GM10248 (cell line): ENCODE measurements around the gene MACROD1.

ENCODE experiments used
- CTCF ChIA-PET: fragments of 300-600 bp; sonication (Branson Sonifier 250); formaldehyde crosslinking; extraction: SDS; loops from one replicate; lab custom pipeline; 2021; ENCODE audit warnings: antibody characterized with exemption; lab: Yijun Ruan, JAX
- POLR2A ChIA-PET: fragments of 350-650 bp; sonication (Branson Sonifier 250); formaldehyde crosslinking; extraction: SDS; loops from one replicate; lab custom pipeline; 2020; ENCODE audit warnings: antibody characterized with exemption; lab: Yijun Ruan, JAX
- DNase-seq: peaks from one replicate; pipeline ENCODE4 v3.0.0; 2012; ENCODE audit errors: extremely low spot score
- CTCF ChIP-seq: IDR thresholded peaks from 2 replicates; pipeline ENCODE4 v1.5.1; 2012; ENCODE audit warnings: mild to moderate bottlenecking, low read depth; ENCODE audit errors: extremely low read depth, missing control alignments, control extremely low read depth

The MACROD1 gene

GRCh38 chr11:64031001-64031400, 134.9 kb downstream of the MACROD1 start:
- CTCF ChIA-PET = interaction anchor here (1.1 kb wide), 2 partner anchors 31 to 173 kb away, joined by 3 to 4 read pairs; no protein-coding TSS in a partner anchor
- no peak for TF ChIP-seq CTCF
- no peak for DNase-seq
- POLR2A ChIA-PET = no interaction called here

- ChIA-PET POLR2A (no interaction called here), CTCF (interaction anchor here (1.7 kb wide), 1 partner anchor 29 kb away, joined by 7 read pairs; no protein-coding TSS in a partner anchor)
- DNase-seq = no peak
- no peak for TF ChIP-seq CTCF
These were observed 136.1 kb downstream of the MACROD1 start for GRCh38 chr11:64029773-64030172.

GRCh38 chr11:64028398-64029115, 137.4 kb downstream of the MACROD1 start:
- no peak for DNase-seq
- ChIA-PET CTCF (interaction anchor here (1.7 kb wide), 1 partner anchor 28 kb away, joined by 7 read pairs; no protein-coding TSS in a partner anchor), POLR2A (no interaction called here)
- TF ChIP-seq CTCF = no peak

GRCh38 chr11:64027651-64028397, 138.1 kb downstream of the MACROD1 start:
- no peak for TF ChIP-seq CTCF
- POLR2A ChIA-PET = no interaction called here
- no peak for DNase-seq
- CTCF ChIA-PET = interaction anchor here (1.7 to 5.0 kb wide), 2 partner anchors 27 kb away, joined by 7 to 20 read pairs; no protein-coding TSS in a partner anchor

- CTCF ChIA-PET = interaction anchor here (5.0 kb wide), 1 partner anchor 26 kb away, joined by 20 read pairs; no protein-coding TSS in a partner anchor
- TF ChIP-seq CTCF = no peak
- DNase-seq = no peak
- POLR2A ChIA-PET = no interaction called here
These were observed 139.2 kb downstream of the MACROD1 start for GRCh38 chr11:64026575-64027205.

- TF ChIP-seq CTCF = no peak
- no peak for DNase-seq
- POLR2A ChIA-PET = no interaction called here
- CTCF ChIA-PET = interaction anchor here (0.6 to 5.0 kb wide), 3 partner anchors 10 to 124 kb away, joined by 3 to 20 read pairs (median 3); no protein-coding TSS in a partner anchor
These were observed 140.7 kb downstream of the MACROD1 start for GRCh38 chr11:64025205-64025604.
